Endothelial cell of hepatic sinusoid (primary cell): Measurements from ENCODE around the gene FAM221B.

ENCODE experiments used
- in situ Hi-C: cut with HindIII; loops from 2 replicates; pipeline ENCODE4 v1.10.0; 2017; ENCODE audit warnings: low sequenced_read_pairs

The FAM221B gene

DNA sequence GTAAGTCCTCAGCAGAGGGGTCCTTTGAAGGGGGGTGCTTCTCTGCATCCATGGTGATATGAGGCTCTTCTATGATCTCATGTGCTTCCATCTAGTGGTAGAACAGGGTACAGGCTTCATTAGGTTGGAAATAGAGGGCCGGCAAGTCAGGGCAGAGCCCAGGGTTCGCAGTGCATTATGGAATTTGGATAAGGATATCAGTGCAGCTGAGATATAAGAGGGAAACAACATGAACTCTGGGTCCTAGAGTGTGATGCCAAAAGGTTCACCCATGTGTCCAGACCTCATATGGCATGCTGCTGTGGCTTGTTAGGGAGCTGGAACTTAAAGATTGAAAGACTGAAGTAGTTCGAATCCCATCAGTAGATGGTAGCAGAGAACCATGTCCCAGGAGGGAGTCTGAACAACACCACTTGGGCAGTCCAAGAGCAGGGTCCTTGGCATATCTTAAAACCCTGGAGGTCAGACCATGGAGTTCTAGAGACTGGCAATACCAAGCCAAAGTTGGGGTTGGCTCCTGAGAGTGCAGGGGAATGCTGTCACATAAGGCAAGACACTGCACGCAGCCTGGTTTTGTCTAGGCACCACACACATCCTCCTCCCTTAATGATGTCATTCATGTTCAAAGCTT lies 2.3 kb downstream of the FAM221B start:
- in situ Hi-C loops = loop anchor here (5.0 kb wide), 2 partner anchors 41 to 79 kb away; partner anchors contain the start of genes GBA2 and RGP1

DNA sequence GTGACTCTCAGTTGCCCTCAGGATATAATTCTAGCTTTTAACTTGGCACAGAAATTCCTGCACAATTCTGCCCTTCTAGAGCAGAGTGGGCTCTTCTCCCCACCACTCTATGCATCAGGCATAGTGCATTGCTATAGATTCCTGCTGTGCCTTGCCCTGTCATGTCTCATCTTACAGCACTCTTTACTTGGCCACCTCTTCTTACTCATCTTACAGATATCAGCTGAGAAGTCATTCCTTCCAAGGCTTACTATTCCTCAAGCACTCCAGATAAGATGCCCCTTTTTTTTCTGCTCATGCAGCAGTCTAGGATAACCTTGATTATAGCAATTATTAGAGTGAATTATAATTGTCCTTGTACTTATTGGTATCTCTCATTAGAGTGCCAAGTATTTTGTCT lies 5.6 kb downstream of the FAM221B start:
- in situ Hi-C loops = no loop called here

DNA sequence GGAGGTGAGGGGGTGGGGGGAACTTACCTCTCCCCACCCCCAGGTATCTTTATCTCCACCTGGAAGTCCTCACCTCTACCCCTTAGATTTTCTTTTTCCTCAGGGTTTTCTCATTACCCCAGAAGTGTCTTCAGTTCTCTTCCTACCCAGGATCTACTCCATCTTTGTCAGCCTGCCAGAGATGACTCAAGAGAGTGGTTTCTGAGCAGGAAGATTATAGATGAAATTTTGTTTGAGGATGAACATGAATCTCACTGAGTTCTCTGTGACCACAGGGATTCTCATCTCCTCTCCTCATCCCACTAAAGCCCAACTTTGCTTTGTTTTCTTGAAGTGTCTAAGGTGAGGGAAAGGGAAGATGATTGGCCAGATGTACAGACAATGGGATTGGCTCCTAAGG lies 8.5 kb downstream of the FAM221B start:
- in situ Hi-C loops = no loop called here

DNA sequence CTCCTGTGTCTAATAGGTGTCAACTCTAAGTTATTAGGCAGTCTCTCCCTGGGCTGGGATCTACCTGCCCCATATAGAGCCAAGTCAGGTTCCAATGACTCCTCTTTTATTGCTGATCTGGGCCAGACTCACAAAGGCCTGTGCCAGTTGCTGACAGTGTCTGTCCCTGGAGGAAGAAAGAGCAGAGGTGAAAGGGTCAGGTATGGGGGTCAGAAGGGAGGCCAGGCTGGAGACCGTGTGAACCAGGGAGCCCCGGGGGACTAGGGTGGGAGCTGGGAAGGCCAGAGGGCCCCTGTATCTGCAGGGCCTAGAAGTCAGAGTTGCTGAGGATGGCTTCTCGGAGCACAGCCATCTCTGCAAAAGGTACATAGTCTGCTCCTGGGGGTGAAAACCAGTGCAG lies 10.2 kb downstream of the FAM221B start:
- in situ Hi-C loops = no loop called here

DNA sequence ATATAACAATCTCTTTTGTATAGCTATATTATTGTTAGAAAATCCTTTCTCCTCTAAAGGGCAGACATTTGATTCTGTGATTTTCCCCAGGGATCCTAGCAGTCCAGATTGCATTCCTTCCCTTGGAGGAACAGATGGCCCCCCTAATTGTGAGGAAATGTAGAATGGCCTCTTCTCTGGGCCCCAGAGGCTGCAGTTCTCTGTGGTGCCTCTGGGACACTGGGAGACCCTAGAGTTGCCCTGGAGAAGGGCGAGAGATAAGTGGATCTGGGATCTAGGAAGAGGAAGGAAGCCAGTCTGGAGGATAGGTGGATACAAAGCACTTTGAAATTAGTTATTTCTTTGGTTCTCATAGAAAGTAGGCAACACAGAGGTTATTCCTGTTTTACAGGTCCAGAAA lies 11.8 kb downstream of the FAM221B start:
- in situ Hi-C loops = no loop called here

DNA sequence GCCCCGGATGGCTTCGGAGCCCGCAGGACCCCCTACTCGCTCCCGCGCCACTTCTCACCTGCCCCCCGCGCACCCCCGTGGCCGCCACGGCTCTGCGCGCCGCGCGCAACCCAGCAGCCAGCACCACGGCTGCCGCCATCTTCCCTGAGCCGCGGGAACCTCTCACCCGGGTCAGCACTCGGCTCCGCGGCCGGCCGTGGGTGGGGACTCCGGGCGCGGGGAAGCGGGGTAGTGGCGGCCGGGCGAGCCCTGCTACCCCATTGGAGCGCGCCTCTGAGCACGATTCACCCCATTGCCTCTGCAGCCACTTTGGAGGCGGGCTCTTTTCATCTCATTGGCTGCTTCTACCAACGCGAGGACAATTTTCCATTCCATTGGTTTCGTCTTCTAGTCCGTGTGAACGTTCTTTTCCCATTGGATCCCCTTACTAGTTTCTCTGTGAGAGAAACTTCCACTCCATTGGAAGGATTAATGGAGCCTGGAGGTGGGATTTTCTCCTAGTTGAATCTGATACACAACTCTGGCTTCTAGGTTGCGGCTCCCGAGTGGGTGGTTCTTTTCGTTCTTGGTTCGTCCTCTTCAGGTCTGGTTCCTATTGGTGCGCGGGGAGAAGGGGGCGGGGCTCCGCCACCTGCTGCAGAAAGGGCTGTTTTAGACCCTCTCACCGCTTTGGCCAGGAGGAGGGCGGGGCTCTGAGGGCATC lies 13.5 kb downstream of the FAM221B start, which contains the start of gene HINT2:
HINT2 (minus strand) TSS at position 202 of the 703 bp plus-strand sequence; CDS start at position 139, 63 bp downstream.
- in situ Hi-C loops = no loop called here

DNA sequence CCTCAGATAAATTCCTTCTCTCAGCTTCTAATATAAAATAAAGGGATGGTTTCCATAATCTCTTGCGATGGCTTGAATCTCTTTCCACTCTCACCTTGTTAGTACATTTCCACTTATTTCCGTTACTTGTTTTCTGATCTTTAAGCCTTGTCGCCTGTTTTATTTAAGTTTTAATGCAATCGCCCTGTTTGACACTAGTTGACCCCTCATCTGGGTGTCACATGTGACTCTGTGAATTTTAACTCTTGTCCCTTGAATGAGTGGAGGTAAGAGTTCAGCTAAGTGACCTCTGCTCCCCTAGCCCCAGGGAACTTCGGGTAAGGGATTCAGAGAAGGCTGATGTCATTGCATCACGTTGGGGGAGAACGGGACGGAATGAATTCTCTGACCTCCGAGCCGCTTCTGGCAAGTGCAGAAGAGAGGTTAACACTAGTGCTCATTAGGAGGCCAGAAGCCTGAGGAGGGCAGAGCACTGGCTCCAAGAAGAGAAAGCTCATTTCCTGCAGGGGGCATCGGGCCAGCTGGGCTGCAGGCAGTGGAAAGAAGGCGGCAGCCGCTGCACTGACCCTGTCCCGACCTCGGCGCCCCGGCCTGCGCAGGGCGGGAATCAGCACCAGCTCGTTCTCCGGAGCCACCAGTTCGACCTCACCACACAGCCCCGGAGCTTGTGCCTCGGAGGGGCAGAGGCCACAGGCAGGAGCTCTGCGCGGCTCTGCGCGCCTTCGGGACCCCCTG lies 14.3 kb downstream of the FAM221B start:
- in situ Hi-C loops = no loop called here

DNA sequence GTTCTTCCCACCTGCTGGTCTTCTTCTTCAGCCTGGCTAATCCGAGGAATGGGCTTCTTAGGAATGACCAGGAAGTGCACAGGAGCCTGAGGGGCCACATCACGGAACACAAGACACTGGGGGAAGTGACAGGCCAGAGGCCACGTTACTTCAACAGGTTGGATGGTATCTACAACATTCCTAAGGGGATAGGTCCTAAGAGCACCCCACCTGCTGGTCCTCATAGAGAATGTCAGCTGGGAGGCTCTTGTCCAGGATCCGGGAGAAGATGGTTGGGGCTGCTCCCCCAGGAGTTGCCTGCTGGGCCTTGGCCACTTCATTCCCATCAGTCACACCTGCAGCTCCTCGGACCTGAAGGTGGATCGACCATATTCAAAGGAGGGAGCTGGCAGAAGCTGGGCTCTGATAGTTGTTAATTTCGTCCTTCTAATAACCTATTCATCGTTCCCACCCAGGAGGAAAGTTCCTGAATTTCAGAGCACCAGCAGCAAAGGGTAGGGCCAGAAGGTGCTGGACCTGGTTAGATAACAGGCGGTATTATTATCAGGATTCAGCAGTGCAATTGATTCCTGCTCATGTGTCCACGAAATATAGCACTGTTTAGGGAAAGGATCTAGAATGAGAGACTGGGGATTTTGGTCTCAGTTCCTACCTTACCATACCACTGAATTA lies 15.0 kb downstream of the FAM221B start:
- in situ Hi-C loops = no loop called here

DNA sequence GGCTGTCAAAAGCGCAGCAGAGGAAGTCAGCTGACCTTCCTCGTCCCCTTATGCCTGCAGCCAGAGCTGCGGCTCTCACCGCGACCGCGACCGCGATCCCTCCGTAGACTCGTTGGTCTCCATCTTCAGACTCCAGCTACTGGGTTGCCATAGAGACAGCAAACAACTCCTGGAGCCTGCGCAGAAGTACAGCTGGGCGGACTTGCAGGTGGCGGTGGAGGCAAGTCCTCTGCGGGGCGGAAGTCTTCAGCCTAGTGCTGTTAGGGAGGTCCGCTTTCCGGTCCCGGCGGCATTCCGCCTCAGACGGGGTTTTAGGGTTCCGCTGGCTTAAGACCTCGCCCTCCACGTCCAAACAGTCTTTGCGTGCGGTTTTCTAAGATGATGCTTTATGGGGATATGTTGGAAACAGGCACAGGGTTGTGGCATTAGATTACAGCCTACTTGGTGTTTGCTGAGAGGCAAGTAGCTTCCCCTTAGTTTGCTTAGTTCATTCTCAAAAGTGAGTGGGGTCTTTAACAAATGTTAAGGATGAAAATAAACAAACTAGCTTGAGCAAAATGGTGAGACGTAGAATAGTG lies 16.4 kb downstream of the FAM221B start, which contains the start of gene SPAG8:
SPAG8 (minus strand) TSS at position 238 of the 578 bp plus-strand sequence; CDS start at position 123, 115 bp downstream.
- in situ Hi-C loops = no loop called here

DNA sequence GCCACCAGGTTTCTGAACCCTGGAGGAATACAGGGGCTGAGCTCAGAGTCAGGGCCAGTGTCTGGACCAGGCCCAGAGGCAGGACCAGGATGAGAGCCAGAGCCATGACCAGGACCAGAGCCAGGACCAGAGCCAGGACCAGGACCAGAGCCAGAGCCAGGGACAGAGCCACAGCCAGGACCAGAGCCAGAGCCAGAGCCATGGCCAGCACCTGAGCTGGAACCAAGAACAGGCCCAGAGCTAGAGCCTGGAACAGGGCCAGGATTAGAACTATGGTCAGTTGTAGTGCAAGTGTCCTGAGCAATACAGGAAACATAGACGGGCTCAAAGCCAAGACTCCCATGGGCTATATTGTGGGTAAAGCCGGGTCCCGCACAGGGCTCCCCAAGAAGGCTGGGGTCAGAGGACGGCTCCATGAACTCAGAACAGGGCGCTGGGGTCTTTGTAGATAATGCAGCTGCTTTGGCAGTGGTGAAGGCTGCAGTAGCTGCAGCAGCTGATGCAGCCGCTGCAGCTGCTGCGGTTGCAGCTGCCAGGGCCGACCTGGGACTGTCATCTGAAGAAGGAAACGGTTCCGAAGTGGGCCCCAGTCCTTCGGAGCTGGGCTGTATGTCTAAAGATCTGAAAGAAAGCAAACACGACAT lies 17.0 kb downstream of the FAM221B start:
- in situ Hi-C loops = no loop called here

DNA sequence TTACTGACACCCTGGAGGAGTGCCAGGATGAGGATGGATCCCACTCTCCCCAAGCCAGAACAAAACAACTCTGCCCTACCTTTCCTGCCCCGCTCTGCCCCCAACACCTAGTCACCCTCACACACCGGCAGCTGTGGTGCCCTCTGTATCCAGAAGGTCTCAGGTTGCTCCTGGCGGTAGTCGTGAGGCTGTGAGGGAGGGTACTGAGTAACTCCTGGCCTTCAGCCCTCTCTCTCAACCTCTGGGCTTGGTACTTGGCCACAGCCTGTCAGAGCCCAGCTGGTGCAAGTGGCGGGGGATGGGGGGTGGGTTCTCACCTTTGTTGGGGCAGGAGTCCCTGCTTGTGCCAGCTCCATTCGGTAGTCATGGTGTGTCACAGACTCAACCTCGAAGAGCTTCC lies 18.4 kb downstream of the FAM221B start:
- in situ Hi-C loops = no loop called here

DNA sequence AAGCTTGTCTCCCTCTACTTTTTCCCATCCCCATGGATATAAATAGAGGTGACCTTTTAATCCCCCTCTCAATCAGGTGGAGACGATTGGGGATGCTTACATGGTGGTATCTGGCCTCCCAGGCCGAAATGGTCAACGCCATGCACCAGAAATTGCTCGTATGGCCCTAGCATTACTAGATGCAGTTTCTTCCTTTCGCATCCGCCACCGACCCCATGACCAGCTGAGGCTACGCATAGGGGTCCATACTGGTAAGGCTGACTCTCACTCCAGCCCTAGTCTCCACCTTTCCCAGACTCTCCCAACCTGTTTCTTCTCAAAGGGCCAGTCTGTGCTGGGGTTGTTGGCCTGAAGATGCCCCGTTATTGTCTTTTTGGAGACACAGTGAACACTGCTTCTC lies 20.1 kb downstream of the FAM221B start:
- in situ Hi-C loops = loop anchor here (5.0 kb wide), 1 partner anchor 99 kb away; the partner anchor contains the start of genes HRCT1 and SPAAR

DNA sequence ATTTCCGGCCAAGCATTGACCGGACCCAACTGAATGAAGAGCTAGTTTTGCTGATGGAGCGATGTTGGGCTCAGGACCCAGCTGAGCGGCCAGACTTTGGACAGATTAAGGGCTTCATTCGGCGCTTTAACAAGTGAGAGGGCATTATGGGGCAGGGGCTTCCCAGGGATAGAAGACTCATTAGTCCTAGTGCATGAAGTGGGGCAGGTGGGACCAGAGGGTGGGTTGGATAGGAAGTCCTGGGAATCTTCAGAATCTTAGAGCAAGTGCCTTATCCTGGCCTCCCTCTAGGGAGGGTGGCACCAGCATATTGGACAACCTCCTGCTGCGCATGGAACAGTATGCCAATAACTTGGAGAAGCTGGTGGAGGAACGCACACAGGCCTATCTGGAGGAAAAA lies 22.4 kb downstream of the FAM221B start:
- in situ Hi-C loops = loop anchor here (5.0 kb wide), 1 partner anchor 101 kb away; the partner anchor contains the start of genes HRCT1 and SPAAR

DNA sequence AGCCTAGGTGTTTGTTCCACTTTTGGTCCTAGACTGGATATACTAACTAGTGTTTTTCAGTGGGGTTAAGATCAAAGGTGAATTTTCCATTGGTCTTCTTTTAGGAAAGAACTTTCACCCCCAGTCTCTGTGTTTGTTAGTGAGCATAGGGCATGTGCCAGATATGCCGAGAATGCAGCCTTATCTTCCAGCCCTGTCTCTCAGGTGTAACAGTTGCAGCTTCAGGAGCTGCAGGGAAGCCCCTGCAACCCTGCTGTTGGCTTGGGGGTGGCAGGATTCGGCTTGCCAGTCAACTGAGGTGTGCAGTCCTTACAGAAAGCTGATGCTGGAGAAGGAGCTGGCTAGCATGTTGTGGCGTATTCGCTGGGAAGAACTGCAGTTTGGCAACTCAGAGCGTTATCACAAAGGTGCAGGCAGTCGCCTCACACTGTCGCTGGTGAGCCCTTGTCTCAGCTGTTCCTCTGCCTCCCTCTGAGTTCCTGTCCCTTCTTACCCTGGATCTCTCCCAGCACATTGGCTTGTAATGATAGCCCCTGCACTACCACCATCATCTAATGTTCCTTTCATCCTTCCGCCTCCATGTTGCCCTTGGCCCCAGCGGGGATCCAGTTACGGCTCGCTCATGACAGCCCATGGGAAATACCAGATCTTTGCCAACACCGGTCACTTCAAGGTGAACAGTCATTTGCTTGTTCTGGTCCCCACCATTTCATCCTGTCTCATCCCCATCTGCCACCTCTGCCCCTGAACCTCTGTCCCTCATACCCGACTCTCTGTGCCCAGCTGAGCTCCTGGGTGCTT lies 27.0 kb downstream of the FAM221B start:
- in situ Hi-C loops = no loop called here

DNA sequence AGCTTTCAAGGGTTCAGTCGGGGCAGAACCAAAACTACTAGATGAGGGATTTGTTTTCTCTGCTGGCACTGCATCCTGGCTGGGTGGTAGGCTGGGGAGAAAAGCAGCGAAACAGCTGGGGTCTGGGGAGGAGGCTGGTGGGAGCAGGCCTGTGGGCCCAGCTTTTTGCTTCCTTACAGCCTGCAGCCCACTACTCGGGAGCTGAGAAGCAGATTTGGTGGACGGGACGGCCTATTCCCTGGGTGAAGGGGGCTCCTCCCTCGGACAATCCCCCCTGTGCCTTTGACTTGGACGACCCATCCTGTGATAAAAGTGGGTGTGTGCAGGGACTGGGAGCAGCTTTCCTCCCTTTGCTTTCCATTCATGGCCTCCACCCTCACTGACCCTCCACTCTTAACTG lies 28.0 kb downstream of the FAM221B start:
- in situ Hi-C loops = no loop called here

DNA sequence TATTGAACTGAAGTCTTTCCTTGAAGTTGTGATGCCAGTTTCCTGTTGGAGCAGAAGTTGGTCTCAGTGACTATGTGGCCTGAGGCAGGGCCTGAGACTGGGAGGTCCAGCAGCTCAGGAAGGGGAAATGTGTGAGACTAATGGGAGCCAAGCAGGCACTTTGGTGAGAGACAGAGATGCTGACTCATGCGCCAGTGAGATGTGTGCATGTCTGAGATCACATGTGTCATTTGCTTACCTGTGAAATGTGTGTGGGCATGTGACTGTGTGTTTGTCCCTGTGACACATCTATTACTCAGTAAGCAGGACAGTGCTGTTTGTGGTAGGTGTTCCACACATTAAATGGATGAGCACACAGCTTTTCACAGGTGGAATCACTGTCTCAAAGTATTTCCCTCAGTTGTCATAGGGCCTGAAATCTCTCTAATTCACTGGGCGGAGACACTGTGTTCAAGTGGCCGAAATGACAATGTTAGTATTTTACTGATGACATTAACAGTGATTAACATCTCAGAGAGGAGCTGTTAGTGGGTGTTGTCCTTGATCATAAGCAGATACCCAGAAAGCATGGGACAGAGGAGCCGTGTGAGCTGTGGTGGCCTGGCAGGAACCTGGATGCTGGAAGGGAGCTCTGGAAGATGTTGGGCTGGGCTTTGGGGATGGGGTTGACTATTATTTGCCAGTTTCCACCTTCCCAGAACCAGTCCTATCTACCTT lies 29.7 kb downstream of the FAM221B start:
- in situ Hi-C loops = no loop called here

DNA sequence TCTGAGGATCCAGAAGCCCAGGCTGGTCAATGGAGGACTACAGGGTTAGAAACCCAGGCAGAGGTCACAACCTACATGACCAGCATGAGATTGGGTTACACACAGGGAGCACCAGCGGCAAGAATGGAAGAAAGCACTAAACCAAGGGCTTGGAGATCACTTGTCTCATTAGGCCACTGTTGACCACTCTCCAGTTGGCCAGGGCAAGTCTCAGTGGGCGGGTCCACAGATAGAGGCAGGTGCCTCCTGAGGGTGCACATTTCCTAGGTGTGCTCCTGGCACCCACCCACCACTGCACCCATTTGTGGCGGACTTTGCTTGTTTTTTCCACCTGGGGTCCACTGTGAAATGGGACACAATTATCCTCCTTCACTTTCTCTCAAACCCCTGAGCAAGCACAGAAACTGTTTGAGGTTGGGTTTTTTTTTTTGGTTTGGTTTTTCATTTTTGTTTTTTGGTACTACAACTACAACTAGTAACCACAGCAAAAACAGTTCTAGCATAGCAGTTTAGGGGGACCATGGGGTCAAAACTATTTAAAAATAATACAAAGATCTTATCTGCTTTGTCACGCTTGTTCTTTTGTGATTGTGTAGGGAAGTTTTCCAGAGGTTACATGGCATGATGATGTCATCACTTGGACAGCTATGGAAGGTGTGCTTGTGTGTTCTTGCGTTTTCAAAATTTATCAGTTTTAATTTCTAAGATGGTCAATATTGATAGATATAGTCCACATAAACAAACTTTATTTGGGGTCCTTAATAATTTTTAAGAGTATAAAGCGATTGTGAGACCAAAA lies 31.0 kb downstream of the FAM221B start:
- in situ Hi-C loops = no loop called here

DNA sequence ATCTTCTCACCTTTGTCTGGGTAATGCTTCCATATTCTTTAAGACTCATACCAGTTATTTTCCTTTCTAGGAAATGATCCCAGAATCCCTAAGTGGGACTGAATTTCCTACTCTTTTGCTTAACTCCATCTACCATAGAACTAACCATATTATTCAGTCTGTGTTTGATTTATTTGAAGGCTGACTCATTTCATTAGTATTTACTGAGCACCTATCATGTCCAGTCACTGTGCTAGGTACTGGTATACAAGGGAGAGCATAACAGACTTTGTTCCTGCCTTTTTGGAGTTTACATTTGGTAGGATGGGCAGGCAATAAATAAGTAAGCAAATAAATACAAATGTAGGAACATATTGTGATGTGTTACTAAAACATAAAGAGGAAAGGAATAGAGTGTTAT lies 32.8 kb downstream of the FAM221B start:
- in situ Hi-C loops = no loop called here
